HepG2 (cell line): Measurements from ENCODE around the gene ENAH. TPM values are rescaled to one million over a fixed set of nuclear protein-coding genes. Genes with fewer than 3 reads are reported as not detected.

Experiments used
- ATAC-seq: fragments of 200-7000 bp; cut with Tn5 transposase; 3 replicates; pipeline ENCODE4 v1.9.1; 2020; ENCODE audit warnings: mild to moderate bottlenecking, moderate library complexity
- BruUV-seq: library from RNA; stranded (reverse); fragments of 400-500 nt; replicated peaks from 2 replicates; lab custom pipeline; 2021; lab: Mats Ljungman, UMichigan
- CTCF ChIA-PET: fragments of 300-600 bp; formaldehyde crosslinking; extraction: SDS; loops from one replicate; lab custom pipeline; 2021; ENCODE audit warnings: low total read pairs, inconsistent platforms, low intra/inter-chr PET ratio; lab: Yijun Ruan, JAX
- POLR2A ChIA-PET: fragments of 350-600 bp; sonication (Branson Sonifier 250); formaldehyde crosslinking; loops from one replicate; lab custom pipeline; 2020; ENCODE audit warnings: antibody characterized with exemption, inconsistent platforms; lab: Yijun Ruan, JAX
- DNase-seq: peaks from one replicate; pipeline ENCODE4 v3.0.0-alpha.2; 2015; ENCODE audit warnings: low spot score
- FAIRE-seq: peaks from 3 replicates; lab custom pipeline; 2011; peaks lifted over from hg19 to GRCh38; lab: Jason Lieb, UNC
- H2AFZ ChIP-seq: one replicate; pipeline ENCODE4 v1.6.1; 2011; ENCODE audit warnings: low read length, inconsistent platforms
- H3K27ac ChIP-seq: fragments of 300-600 bp; 3 replicates; pipeline ENCODE4 v1.8.0; 2011; ENCODE audit warnings: mixed run types, mild to moderate bottlenecking, mixed read lengths, low read length, inconsistent platforms; ENCODE audit not compliant: insufficient read depth; ENCODE audit errors: extremely low read length
- H3K27me3 ChIP-seq, 2 experiments: fragments of 200-600 bp in 1 of 2; 2 replicates in 1 of 2; 3 replicates in 1 of 2; pipeline versions ENCODE4 v1.6.0 to v1.8.0; 2011; ENCODE audit warnings: low read length in 2 of 2, mild to moderate bottlenecking in 2 of 2, moderate library complexity in 2 of 2, inconsistent platforms in 1 of 2; ENCODE audit not compliant: insufficient read depth in 2 of 2, control insufficient read depth in 1 of 2
- H3K36me3 ChIP-seq, 2 experiments: fragments of 200-600 bp in 1 of 2; replicated peaks in 1 of 2; 2 replicates in 1 of 2; 3 replicates in 1 of 2; pipeline versions ENCODE4 v1.5.1 to v1.8.0; 2011; ENCODE audit warnings: low read length in 2 of 2, inconsistent platforms in 1 of 2; ENCODE audit not compliant: insufficient read depth in 2 of 2, control insufficient read depth in 1 of 2
- H3K4me1 ChIP-seq: 2 replicates; pipeline ENCODE4 v1.5.1; 2012; ENCODE audit warnings: low read length, inconsistent platforms; ENCODE audit not compliant: insufficient read depth
- H3K4me2 ChIP-seq: 2 replicates; pipeline ENCODE4 v1.6.0; 2011; ENCODE audit warnings: low read depth, low read length, inconsistent platforms
- H3K4me3 ChIP-seq, 3 experiments: fragments of 200-600 bp in 1 of 3; sonication (generic), shearing (Covaris generic) in 1 of 3; replicated peaks in 1 of 3; 2 replicates each; pipeline ENCODE4 v1.5.1; 2011 to 2016; ENCODE audit warnings: low read length in 3 of 3, inconsistent platforms in 2 of 3, low read depth in 2 of 3, mild to moderate bottlenecking in 2 of 3, control low read depth in 1 of 3, mixed read lengths in 1 of 3; ENCODE audit not compliant: insufficient read depth in 1 of 3
- H3K79me2 ChIP-seq: one replicate; pipeline ENCODE4 v1.6.1; 2011; ENCODE audit warnings: low read length, inconsistent platforms; ENCODE audit not compliant: insufficient read depth
- H3K9ac ChIP-seq: 2 replicates; pipeline ENCODE4 v1.6.0; 2011; ENCODE audit warnings: mild to moderate bottlenecking, low read depth, low read length, inconsistent platforms; ENCODE audit not compliant: insufficient read depth
- H3K9me3 ChIP-seq: 2 replicates; pipeline ENCODE4 v1.5.1; 2012; ENCODE audit warnings: mild to moderate bottlenecking, low read length
- H4K20me1 ChIP-seq: 2 replicates; pipeline ENCODE4 v1.6.0; 2011; ENCODE audit warnings: inconsistent platforms, mild to moderate bottlenecking, low read length, moderate library complexity; ENCODE audit not compliant: insufficient read depth
- AGO2 ChIP-seq: fragments of 200-400 bp; formaldehyde crosslinking; optimal IDR thresholded peaks from 2 replicates; pipeline ENCODE3; 2017; ENCODE audit warnings: mild to moderate bottlenecking, low read depth, low read length, moderate library complexity
- CBFB ChIP-seq: sonication (generic); formaldehyde crosslinking; IDR thresholded peaks from 2 replicates; pipeline ENCODE4 v1.4.0; 2020; ENCODE audit warnings: missing genetic modification reagents
- CCAR2 ChIP-seq: fragments of 200-400 bp; formaldehyde crosslinking; optimal IDR thresholded peaks from 2 replicates; pipeline ENCODE3; 2018; ENCODE audit warnings: low read depth, mild to moderate bottlenecking, low read length, moderate library complexity
- HOXA9 ChIP-seq: sonication (generic); formaldehyde crosslinking; IDR thresholded peaks from 2 replicates; pipeline ENCODE4 v1.8.1; 2022; ENCODE audit warnings: missing genetic modification reagents, mild to moderate bottlenecking, moderate library complexity, borderline replicate concordance
- KLF13 ChIP-seq: sonication (generic); formaldehyde crosslinking; IDR thresholded peaks from 2 replicates; pipeline ENCODE4 v1.4.0; 2020; ENCODE audit warnings: mild to moderate bottlenecking, missing genetic modification reagents
- MEIS1 ChIP-seq: sonication (generic); formaldehyde crosslinking; IDR thresholded peaks from 2 replicates; pipeline ENCODE4 v1.9.0; 2021; ENCODE audit warnings: mild to moderate bottlenecking, missing genetic modification reagents, moderate library complexity, borderline replicate concordance
- SKI ChIP-seq: fragments of 450-650 bp; IDR thresholded peaks from one replicate; pipeline ENCODE4 v1.6.1; 2018; ENCODE audit warnings: mild to moderate bottlenecking; ENCODE audit not compliant: partially characterized antibody
- TEAD2 ChIP-seq: sonication (generic); formaldehyde crosslinking; IDR thresholded peaks from 2 replicates; pipeline ENCODE4 v1.9.0; 2021; ENCODE audit warnings: missing genetic modification reagents
- TEF ChIP-seq: sonication (generic); formaldehyde crosslinking; IDR thresholded peaks from 2 replicates; pipeline ENCODE4 v1.5.0; 2020; ENCODE audit warnings: missing genetic modification reagents
- TSC22D2 ChIP-seq: sonication (generic); formaldehyde crosslinking; IDR thresholded peaks from 2 replicates; pipeline ENCODE4 v1.5.1; 2020; ENCODE audit warnings: missing genetic modification reagents, mild to moderate bottlenecking, borderline replicate concordance
- UBTF ChIP-seq: sonication (generic); formaldehyde crosslinking; IDR thresholded peaks from 2 replicates; pipeline ENCODE4 v1.4.0; 2020; ENCODE audit warnings: mild to moderate bottlenecking, missing genetic modification reagents
- ZBTB3 ChIP-seq: sonication (generic); formaldehyde crosslinking; IDR thresholded peaks from 2 replicates; pipeline ENCODE4 v1.4.0; 2020; ENCODE audit warnings: low read depth, mild to moderate bottlenecking, moderate library complexity, missing genetic modification reagents, borderline replicate concordance
- ZMAT5 ChIP-seq: sonication (generic); formaldehyde crosslinking; IDR thresholded peaks from 2 replicates; pipeline ENCODE4 v1.5.0; 2020; ENCODE audit warnings: mild to moderate bottlenecking, low read depth, missing genetic modification reagents, borderline replicate concordance
- ZNF264 ChIP-seq: sonication (generic); formaldehyde crosslinking; IDR thresholded peaks from 2 replicates; pipeline ENCODE4 v1.4.0; 2020; ENCODE audit warnings: missing genetic modification reagents
- ZNF367 ChIP-seq: sonication (generic); formaldehyde crosslinking; IDR thresholded peaks from 2 replicates; pipeline ENCODE4 v1.4.0; 2020; ENCODE audit warnings: missing genetic modification reagents, borderline replicate concordance
- ZNF557 ChIP-seq: sonication (generic); formaldehyde crosslinking; IDR thresholded peaks from 2 replicates; pipeline ENCODE4 v1.4.0; 2020; ENCODE audit warnings: missing genetic modification reagents
- WGBS: methylation state at CpG from one replicate; pipeline ENCODE4 v1.1.6; 2017; ENCODE audit warnings: low lambda C conversion rate; 5-methylcytosine and 5-hydroxymethylcytosine counted together
- in situ Hi-C: cut with HindIII; loops from 2 replicates; pipeline ENCODE4 v1.10.0; 2017; ENCODE audit warnings: low pct_unique_long_range_greater_than_20kb; ENCODE audit not compliant: extremely low pct_ligation_motif_present
- intact Hi-C: fragments of 100-400 bp; cut with micrococcal nuclease; formaldehyde crosslinking; loops from one replicate; pipeline ENCODE4 v1.10.0; 2022; ENCODE audit not compliant: unreplicated experiment
- polyA plus RNA-seq, 8 experiments: library from polyadenylated mRNA; depleted of rRNA in 3 of 8; stranded (reverse) in 7 of 8; unstranded in 1 of 8; fragments of >200 nt; fragmentation: Illumina TruSeq in 4 of 8; extraction: Trizol in 4 of 8; gene quantifications; 2 replicates each; pipeline versions ENCODE4 v1.2.1 to v1.2.3, GENCODE V29; 2011 to 2016; ENCODE audit warnings: low read depth in 4 of 8, missing spikeins in 1 of 8, mixed read lengths in 1 of 8; ENCODE audit not compliant: insufficient read depth in 1 of 8
- total RNA-seq, 5 experiments: library from RNA; depleted of rRNA; stranded (reverse); fragments of >200 nt; fragmentation: Illumina TruSeq; extraction: Trizol; gene quantifications; 2 replicates each; pipeline ENCODE4 v1.2.3, GENCODE V29; 2016; ENCODE audit warnings: low read depth in 1 of 5

The ENAH gene
- total and polyA plus RNA-seq, 2 of the 13 experiments (the other 11 are each of a cell fraction or from before 2014, with no cell fraction given): 22.1 to 58.3 TPM

GRCh38 chr1:225666495-225666894 is 13.6 kb upstream of the ENAH start:
- H3K27me3 ChIP-seq: no peaks in the 10 kb centered on the region
- FAIRE-seq (no peak), DNase-seq (no peak), ATAC-seq (no peak)
- intact Hi-C loops: no loop called here
- H3K4me3 ChIP-seq: no peak overlapping the region
- no peaks in the 10 kb centered on the region for H4K20me1 ChIP-seq
- no peaks in the 10 kb centered on the region for H3K79me2 ChIP-seq
- TF ChIP-seq TEAD2 (no peak), ZMAT5 (CRISPR knock-in tag) (no peak), MEIS1 (CRISPR knock-in tag) (no peak), ZBTB3 (CRISPR knock-in tag) (no peak), UBTF (CRISPR knock-in tag) (no peak), TSC22D2 (no peak), KLF13 (CRISPR knock-in tag) (no peak), ZNF264 (no peak), AGO2 (no peak), HOXA9 (CRISPR knock-in tag) (no peak), SKI (no peak), ZNF367 (no peak), CCAR2 (no peak), TEF (no peak), ZNF557 (CRISPR knock-in tag) (no peak), CBFB (no peak)
- no peaks in the 10 kb centered on the region for H3K36me3 ChIP-seq
- H3K9me3 ChIP-seq: no peaks in the 10 kb centered on the region
- no peak overlapping the region for H3K4me2 ChIP-seq
- POLR2A ChIA-PET: interaction anchor here (1.5 kb wide), 1 partner anchor 13 kb away, joined by 3 read pairs; the partner anchor contains the start of gene ENAH
- H3K9ac ChIP-seq: no peak overlapping the region
- H3K4me1 ChIP-seq: peaks cover 12% of the 10 kb centered on the region
- CTCF ChIA-PET: no interaction called here
- in situ Hi-C loops: no loop called here
- no peak overlapping the region for H2AFZ ChIP-seq
- 83% methylated on average over 4 of the region's 4 CpGs for WGBS
- no peak overlapping the region for H3K27ac ChIP-seq
- no TSS peak for BruUV-seq
